ENCODE results near the gene RAB10.
A peak's percentile ranks its signal among the peaks of the same experiment; 100 is the strongest.

RAB10 gene

DNA sequence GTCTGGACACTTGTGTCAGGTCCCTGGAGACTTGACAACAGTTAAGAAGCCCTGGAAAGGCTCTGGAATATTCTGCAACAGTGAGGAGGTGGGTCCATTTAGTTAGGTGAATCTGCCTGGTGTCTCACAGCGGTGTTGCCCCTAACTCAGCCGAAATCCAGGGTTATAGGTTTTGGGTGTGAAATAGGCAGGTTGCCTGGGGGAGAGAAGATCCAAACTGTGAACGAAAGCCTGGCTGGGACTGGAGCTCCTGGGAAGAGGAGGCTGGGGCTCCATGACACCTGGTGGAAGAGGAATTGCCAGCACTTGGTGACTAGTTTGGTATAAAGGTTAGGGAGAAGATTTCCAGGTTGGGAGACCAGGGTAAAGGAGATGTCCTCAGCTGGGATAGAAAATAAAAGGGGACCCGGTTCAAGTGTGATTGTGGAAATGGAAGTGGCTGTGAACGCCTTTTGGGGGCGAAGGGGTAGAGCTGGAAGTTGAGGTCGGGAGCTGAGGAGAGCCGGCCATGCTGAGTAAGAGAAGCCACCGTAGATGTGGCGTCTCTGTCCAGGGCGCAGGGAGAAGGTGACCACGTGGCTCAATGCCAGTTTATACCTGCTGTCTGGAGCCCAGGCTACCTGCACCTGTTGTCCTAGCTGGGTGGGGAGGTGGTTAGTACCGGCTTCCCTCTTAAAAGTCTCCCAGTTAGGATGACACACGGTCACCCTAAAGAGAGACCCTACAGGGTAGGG is 136.0 kb downstream of the RAB10 start:
- no peak for DNase-seq (ENCODE audit: low read depth, low spot score)
- TF ChIP-seq SUZ12 (IDR thresholded peaks at IDR 0.05; ENCODE audit: extremely low read depth, insufficient read depth, insufficient read length) (no peak), ZNF274 (IDR thresholded peaks at IDR 0.05; ENCODE audit: low read depth, low read length) (no peak), YY1 (IDR thresholded peaks at IDR 0.05; ENCODE audit: insufficient read depth, insufficient read length) (no peak)
- Histone ChIP-seq H3K36me3 (ENCODE audit: insufficient read depth, insufficient read length, low read length) (no peaks in the 10 kb centered on the region), H3K27me3 (ENCODE audit: insufficient read depth, insufficient read length) (peaks cover 11% of the 10 kb centered on the region), H3K9ac (ENCODE audit: insufficient read length, low read depth) (no peak overlapping the region), H3K4me1 (ENCODE audit: insufficient read depth, insufficient read length) (peaks cover 7% of the 10 kb centered on the region), H3K9me3 (ENCODE audit: insufficient read depth, low read length) (no peaks in the 10 kb centered on the region), H3K4me3 (ENCODE audit: insufficient read length, low read depth) (no peak overlapping the region)

DNA sequence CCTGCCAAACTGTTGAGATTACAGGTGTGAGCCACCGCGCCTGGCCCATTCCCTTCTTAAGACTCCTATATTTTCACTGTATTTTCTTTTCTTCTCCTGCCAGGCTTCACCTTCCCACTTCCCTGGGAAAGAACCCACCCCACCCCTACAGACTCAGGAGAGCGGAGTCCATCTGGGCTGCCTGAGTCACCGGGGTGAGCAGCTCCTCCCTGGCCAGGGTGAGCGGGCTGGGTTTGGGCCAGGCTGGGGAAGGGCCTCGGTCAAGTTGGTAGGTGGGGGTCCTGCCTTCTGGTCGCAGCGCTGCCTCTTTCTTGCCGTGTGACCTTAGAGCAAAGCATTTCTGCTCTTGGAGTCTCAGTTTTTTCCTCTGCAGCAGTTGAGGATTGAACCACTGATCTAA is 136.9 kb downstream of the RAB10 start:
- Histone ChIP-seq H3K27me3 (ENCODE audit: insufficient read depth, insufficient read length) (peaks cover 11% of the 10 kb centered on the region), H3K4me3 (ENCODE audit: insufficient read length, low read depth) (no peak overlapping the region), H3K4me1 (ENCODE audit: insufficient read depth, insufficient read length) (peaks cover 11% of the 10 kb centered on the region), H3K36me3 (ENCODE audit: insufficient read depth, insufficient read length, low read length) (no peaks in the 10 kb centered on the region), H3K9me3 (ENCODE audit: insufficient read depth, low read length) (no peaks in the 10 kb centered on the region), H3K9ac (ENCODE audit: insufficient read length, low read depth) (no peak overlapping the region)
- no peak for DNase-seq (ENCODE audit: low read depth, low spot score)
- TF ChIP-seq SUZ12 (IDR thresholded peaks at IDR 0.05; ENCODE audit: extremely low read depth, insufficient read depth, insufficient read length) (no peak), YY1 (IDR thresholded peaks at IDR 0.05; ENCODE audit: insufficient read depth, insufficient read length) (no peak), ZNF274 (IDR thresholded peaks at IDR 0.05; ENCODE audit: low read depth, low read length) (no peak)

DNA sequence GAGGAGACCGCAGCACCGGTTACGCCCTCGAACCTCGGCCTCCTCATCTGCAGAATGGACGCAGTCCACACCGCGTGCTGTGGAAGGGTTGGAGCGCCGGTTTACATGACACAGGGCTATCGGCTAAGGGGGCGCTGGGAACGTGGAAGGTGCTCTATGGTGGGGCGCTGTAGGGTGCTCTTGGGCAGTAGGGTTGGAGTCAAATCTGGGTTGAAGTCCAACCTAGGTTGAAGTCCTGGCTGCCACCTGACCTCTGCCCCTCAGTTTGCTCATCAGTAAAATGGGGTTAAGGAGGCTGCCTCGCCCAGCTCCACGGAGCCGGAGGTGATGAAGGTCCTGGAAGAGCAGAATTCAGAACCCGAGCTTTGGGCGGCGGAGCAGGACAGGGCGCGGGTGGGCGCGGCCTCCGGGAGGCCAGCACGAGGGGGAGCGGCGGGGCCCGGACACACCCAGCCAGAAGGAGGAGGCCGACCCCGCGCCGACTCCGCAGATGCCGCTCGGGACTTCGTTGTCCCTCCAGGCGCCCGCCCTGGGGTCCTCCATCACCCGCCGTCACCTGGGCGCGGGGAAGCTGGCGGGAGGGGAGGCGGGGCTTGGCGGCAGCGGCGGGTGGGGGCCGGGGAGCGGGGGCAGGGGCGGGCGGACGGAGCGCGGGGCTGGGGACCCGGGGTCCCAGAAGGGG is 138.4 kb downstream of the RAB10 start:
- DNase-seq (ENCODE audit: low read depth, low spot score), result no peak
- no peak for TF ChIP-seq YY1 (IDR thresholded peaks at IDR 0.05; ENCODE audit: insufficient read depth, insufficient read length)
- no peak for TF ChIP-seq ZNF274 (IDR thresholded peaks at IDR 0.05; ENCODE audit: low read depth, low read length)
- TF ChIP-seq SUZ12 (IDR thresholded peaks at IDR 0.05; ENCODE audit: extremely low read depth, insufficient read depth, insufficient read length), result no peak
- Histone ChIP-seq H3K9ac (ENCODE audit: insufficient read length, low read depth) (peak overlapping the region; percentile 50), H3K9me3 (ENCODE audit: insufficient read depth, low read length) (no peaks in the 10 kb centered on the region), H3K4me1 (ENCODE audit: insufficient read depth, insufficient read length) (peaks cover 15% of the 10 kb centered on the region), H3K36me3 (ENCODE audit: insufficient read depth, insufficient read length, low read length) (no peaks in the 10 kb centered on the region), H3K4me3 (ENCODE audit: insufficient read length, low read depth) (peak overlapping the region; percentile 12), H3K27me3 (ENCODE audit: insufficient read depth, insufficient read length) (peaks cover 11% of the 10 kb centered on the region)

DNA sequence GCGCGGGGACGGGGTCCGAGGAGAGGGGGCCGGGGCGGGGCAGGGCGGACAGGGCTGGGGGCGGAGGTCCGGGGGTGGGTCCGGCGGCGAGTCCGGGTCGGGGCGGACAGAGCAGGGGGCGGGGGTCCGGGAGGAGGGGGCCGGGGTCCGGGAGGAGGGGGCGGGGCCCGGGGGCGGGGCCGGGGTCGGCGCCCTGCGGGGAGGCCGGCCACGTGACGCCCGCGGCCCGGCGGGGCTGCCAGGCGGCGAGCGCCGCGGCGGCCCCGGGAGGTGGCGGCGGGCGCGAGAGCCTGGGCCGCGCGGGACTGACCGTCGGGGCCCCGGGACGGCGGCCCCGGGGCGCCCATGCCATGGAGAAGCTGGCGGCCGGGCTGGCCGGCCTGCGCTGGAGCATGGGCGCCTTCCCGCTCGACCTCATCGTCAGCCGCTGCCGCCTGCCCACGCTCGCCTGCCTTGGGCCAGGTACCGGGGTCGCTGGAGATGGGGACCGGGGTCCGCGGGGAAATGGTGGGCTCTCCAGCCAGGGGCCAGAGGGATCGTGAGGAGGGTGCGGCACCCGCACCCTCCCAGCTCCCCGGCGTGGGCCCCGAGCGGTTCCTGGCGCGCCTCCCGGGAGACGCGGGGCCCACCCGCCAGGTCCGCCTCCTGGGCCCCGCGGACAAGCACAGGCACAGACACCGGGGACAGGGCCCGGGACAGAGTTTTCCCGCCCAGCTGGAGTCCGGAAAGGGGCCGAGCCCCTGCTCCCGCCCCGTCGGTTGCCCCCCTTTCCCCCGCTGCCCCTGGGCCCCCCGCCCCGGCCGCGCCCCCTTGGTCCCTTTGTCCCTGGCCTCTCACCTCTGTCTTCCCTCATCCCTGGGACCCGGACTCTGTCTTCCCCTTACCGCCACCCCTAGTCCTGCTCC is 139.2 kb downstream of the RAB10 start, which contains the start of gene GAREM2:
GAREM2 (plus strand) TSS at position 218 of the 905 bp plus-strand sequence; CDS start at position 351, 133 bp downstream.
- Histone ChIP-seq H3K4me1 (ENCODE audit: insufficient read depth, insufficient read length) (peaks cover 15% of the 10 kb centered on the region), H3K27me3 (ENCODE audit: insufficient read depth, insufficient read length) (peaks cover 11% of the 10 kb centered on the region), H3K9ac (ENCODE audit: insufficient read length, low read depth) (peak within 1 kb of the TSS; percentile 79), H3K4me3 (ENCODE audit: insufficient read length, low read depth) (peak within 1 kb of the TSS; percentile 64), H3K9me3 (ENCODE audit: insufficient read depth, low read length) (no peaks in the 10 kb centered on the region), H3K36me3 (ENCODE audit: insufficient read depth, insufficient read length, low read length) (no peaks in the 10 kb centered on the region)
- TF ChIP-seq SUZ12 (IDR thresholded peaks at IDR 0.05; ENCODE audit: extremely low read depth, insufficient read depth, insufficient read length) (no peak), YY1 (IDR thresholded peaks at IDR 0.05; ENCODE audit: insufficient read depth, insufficient read length) (no peak), ZNF274 (IDR thresholded peaks at IDR 0.05; ENCODE audit: low read depth, low read length) (no peak)
- no peak for DNase-seq (ENCODE audit: low read depth, low spot score)

DNA sequence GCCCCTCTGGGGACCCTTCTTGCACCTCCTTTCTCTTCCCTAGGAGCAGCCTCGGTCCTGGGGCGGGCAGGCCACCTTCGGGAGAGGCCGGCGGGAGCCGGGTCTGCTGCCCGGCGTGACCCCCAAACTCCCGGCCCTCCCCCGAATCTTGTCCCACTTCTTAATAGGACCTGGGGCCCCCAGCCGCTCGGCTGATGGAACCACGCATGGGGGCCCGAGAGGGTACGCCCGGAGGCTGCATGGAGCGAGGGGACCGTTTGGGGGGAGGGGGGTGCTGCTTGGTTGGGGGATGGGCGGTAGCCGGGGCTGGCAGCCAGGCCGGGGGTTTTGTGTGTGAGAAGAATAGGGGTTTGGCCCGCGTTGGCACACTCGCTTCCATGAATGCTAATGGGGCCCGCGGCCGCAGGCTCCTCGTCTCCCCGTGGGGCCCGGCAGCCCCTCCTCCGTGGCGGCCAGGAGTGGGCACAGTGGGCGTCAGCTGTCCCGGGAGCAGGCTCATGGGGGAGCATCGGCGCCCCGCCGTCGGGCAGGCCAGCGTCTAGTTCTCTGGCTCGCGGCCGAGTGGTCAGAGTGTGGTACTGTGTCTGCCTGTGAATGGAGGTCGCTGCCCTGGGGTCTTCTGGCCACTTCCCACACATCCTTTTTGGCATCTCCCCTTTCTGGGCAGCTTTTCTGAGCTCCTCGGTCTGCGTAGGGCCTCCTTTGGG is 140.0 kb downstream of the RAB10 start:
- peak overlapping the region; percentile 61 for H3K9ac ChIP-seq (ENCODE audit: insufficient read length, low read depth)
- H3K9me3 ChIP-seq (ENCODE audit: insufficient read depth, low read length), result no peaks in the 10 kb centered on the region
- no peaks in the 10 kb centered on the region for H3K36me3 ChIP-seq (ENCODE audit: insufficient read depth, insufficient read length, low read length)
- peaks cover 11% of the 10 kb centered on the region for H3K27me3 ChIP-seq (ENCODE audit: insufficient read depth, insufficient read length)
- TF ChIP-seq SUZ12 (IDR thresholded peaks at IDR 0.05; ENCODE audit: extremely low read depth, insufficient read depth, insufficient read length) (no peak), YY1 (IDR thresholded peaks at IDR 0.05; ENCODE audit: insufficient read depth, insufficient read length) (no peak), ZNF274 (IDR thresholded peaks at IDR 0.05; ENCODE audit: low read depth, low read length) (no peak)
- no peak for DNase-seq (ENCODE audit: low read depth, low spot score)
- peak overlapping the region; percentile 53 for H3K4me3 ChIP-seq (ENCODE audit: insufficient read length, low read depth)
- H3K4me1 ChIP-seq (ENCODE audit: insufficient read depth, insufficient read length), result peaks cover 15% of the 10 kb centered on the region

DNA sequence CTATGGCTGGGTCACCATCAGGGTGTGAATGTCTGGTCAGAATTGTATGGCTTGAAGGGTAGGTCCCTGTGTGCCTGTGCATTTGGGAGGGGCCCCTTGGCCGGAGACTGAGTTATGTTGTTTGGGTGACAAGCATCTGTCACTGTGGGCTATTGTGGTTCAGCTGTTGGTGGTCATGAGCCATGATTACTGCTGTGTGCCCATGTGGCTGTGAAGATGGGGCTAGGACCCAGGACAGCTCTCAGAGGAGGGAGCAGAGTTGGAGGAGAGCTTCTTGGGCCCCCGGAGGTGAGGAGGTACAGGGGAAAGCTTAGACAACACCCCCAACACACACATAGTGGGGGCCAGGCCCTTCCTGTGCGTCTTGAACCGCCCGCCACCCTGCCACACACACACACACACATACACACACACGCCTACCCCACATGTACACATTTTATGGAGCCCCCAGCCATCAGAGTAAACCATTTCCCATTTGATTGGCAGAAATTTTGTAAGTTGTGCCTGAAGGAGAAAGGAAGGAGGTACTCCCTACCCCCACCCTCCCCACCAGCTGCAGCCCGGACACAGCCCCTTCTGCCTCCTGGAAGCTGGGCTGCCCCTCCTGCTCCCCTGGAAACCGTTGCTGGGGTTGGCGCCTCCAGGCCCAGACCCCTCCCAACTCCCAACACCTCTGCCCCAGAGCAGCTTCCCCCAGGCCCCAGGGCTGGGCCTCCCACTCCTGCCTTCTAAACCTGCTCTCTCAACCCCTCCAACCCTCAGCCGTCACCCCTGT is 141.0 kb downstream of the RAB10 start:
- no peak for TF ChIP-seq ZNF274 (IDR thresholded peaks at IDR 0.05; ENCODE audit: low read depth, low read length)
- TF ChIP-seq SUZ12 (IDR thresholded peaks at IDR 0.05; ENCODE audit: extremely low read depth, insufficient read depth, insufficient read length), result no peak
- TF ChIP-seq YY1 (IDR thresholded peaks at IDR 0.05; ENCODE audit: insufficient read depth, insufficient read length), result no peak
- Histone ChIP-seq H3K4me1 (ENCODE audit: insufficient read depth, insufficient read length) (peaks cover 15% of the 10 kb centered on the region), H3K27me3 (ENCODE audit: insufficient read depth, insufficient read length) (peaks cover 11% of the 10 kb centered on the region), H3K36me3 (ENCODE audit: insufficient read depth, insufficient read length, low read length) (no peaks in the 10 kb centered on the region), H3K9me3 (ENCODE audit: insufficient read depth, low read length) (no peaks in the 10 kb centered on the region), H3K9ac (ENCODE audit: insufficient read length, low read depth) (no peak overlapping the region), H3K4me3 (ENCODE audit: insufficient read length, low read depth) (no peak overlapping the region)
- DNase-seq (ENCODE audit: low read depth, low spot score), result no peak

All from NT2/D1 (cell line).